Inflammatory macrophage treated with lipopolysaccharide for 1 hour (primary cell): ENCODE measurements around the gene RPGRIP1L.
A peak's percentile ranks its signal among the peaks of the same experiment; 100 is the strongest.

Experiments
- DNase-seq, 2 donors: peaks; one replicate each; pipeline ENCODE4 v3.0.0-alpha.2; 2020 to 2022

Gene RPGRIP1L

GRCh38 chr16:53598511-53599275 lies 105.0 kb downstream of the RPGRIP1L start:
- no peak for DNase-seq

- no peak for DNase-seq
Observed at GRCh38 chr16:53597776-53598175, 105.9 kb downstream of the RPGRIP1L start.

- DNase-seq: no peak
Observed at GRCh38 chr16:53588081-53588648, 115.5 kb downstream of the RPGRIP1L start.

DNA sequence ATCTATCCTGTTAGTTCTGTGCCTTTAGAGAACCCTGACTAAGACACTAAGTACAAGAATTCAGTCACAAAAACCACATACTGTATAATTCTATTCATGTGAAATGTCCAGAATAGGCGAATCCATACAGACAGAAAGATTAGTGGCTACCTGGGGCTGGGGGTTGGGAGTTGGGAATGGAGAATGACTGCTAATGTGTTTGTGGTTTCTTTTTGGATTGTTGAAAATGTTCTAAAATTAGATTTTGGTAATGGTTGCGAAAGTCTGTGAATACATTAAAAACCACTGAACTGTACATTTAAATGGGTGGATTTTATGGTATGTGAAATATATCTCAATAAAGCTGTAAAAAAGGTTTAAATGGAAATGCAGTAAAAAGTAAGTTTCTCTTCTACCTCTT lies 120.3 kb downstream of the RPGRIP1L start:
- no peak for DNase-seq

GRCh38 chr16:53581784-53582183 lies 121.9 kb downstream of the RPGRIP1L start:
- DNase-seq: no peak

DNA sequence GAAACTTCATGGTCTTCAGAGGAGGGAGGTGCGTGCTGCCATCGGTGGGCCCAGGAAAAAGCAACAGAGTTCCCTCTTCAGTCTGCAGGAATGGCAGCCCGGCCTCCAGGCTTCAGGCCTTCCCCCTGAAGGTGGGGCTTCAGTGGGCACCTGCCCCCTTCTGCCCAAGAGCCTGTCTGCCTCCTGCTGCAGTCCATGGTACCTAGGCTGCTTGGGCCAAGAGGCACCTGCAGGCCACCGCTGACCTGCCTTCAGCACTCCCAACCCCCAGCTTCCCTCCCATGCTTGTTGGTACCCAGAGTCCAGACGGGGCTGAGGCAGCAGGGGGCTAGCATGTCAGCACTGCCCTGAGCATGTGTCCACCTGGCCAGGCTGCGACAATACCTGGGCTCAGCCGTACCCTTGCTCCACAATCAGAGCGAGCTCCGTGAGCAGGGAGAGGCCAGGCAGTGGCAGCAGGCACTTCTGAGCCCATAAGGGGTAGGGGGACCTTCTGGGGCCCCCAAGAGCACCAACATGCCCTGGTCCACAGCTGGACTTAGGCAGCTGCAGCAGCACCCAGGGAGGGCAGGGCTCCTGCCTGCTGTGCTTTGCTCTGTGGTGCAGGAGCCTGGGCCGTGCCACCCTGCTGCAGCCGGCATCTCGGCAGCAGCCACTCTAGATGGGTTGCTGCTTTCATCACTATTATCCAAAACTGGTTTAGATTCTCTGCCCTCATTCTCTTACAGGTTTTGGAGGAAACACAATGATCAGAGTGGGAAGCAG lies 123.4 kb downstream of the RPGRIP1L start:
- DNase-seq: no peak

- no peak for DNase-seq
Observed at GRCh38 chr16:53576904-53577303, 126.8 kb downstream of the RPGRIP1L start.

DNA sequence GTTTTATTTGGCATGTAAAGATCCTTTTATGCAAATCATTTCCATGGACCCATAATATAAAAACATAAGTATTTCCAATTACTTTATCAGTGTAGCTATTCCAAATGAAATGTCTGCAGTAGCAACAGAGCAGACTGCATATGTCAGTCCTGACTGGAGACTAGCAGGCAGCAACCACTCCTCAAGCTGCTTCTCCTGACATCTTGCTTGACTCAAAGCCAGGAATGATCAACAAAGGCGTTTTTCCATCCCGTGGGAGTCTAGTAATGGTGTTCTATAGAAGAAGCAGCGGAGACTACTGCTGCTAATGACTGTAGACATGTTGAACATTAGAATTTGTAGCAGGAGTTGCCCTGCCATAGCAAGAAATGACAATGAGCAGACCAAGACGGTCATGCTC lies 127.4 kb downstream of the RPGRIP1L start:
- no peak for DNase-seq

DNA sequence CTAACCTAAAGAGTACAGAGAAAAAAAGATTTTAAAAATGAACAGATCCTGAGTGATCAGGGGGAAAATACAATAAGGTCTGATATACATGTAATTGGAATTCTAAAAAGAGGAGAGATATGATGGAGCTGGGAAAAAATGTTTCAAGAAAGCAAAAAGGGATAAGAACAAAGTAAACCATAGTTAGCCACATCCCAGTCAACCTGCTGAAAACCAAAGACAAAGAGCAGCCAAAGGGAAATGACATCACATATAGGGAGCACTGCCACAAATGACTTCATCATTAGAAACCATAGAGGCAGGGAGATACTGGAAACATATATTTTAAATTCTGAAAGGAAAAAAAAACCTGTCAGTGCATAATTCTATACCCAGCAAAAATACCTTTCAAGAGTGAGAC lies 131.9 kb downstream of the RPGRIP1L start:
- DNase-seq: no peak

DNA sequence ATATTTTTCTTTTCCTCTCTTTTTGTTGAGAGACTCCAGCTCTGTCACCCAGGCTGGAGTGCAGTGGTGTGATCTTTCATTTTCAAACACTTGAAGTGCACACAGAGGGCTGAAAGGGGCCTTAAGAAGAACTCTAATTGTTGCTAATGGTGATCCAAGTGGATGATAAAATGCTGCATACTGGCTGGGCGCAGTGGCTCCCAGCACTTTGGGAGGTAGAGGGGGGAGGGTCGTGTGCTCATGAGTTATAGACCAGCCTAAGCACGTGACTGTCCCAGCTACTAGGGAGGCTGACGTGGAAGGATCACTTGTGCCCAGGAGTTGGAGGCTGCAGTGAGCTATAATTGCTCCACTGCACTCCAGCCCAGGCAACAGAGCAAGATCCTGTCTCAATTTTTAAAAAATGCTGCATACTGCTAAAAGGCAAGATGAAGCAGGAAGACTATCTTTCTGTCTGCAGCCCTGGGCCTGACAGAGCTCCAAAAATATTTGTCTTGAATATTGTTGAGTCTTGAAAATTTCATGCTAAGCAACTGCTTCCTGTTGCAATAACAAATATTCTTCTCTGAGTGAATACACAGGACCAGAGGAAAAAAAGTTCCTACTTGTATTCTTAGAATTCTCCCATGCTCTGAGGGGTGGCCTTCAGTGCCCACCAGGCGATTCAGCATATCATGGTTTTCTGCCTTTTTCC lies 137.0 kb downstream of the RPGRIP1L start:
- no peak for DNase-seq

- DNase-seq: no peak
Observed at GRCh38 chr16:53565296-53565863, 138.3 kb downstream of the RPGRIP1L start.

DNA sequence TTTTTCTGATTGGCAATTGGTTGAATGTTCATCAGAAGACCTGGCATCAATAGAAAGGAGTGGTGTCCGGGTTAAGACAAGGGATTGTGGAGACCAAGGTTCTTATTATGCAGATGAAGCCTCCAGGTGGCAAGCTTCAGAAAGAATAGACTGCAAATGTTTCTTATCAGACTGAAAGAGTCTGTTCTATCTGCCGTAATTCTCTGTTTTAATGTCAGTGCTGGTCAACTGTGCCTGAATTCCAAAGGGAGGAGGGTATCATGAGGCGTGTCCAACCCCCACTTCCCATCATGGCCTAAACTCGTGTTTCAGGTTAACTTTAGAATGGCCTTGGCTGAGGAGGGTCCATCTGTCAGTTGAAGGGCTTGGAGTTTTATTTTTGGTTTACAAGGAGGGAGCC lies 140.2 kb downstream of the RPGRIP1L start:
- DNase-seq: no peak

DNA sequence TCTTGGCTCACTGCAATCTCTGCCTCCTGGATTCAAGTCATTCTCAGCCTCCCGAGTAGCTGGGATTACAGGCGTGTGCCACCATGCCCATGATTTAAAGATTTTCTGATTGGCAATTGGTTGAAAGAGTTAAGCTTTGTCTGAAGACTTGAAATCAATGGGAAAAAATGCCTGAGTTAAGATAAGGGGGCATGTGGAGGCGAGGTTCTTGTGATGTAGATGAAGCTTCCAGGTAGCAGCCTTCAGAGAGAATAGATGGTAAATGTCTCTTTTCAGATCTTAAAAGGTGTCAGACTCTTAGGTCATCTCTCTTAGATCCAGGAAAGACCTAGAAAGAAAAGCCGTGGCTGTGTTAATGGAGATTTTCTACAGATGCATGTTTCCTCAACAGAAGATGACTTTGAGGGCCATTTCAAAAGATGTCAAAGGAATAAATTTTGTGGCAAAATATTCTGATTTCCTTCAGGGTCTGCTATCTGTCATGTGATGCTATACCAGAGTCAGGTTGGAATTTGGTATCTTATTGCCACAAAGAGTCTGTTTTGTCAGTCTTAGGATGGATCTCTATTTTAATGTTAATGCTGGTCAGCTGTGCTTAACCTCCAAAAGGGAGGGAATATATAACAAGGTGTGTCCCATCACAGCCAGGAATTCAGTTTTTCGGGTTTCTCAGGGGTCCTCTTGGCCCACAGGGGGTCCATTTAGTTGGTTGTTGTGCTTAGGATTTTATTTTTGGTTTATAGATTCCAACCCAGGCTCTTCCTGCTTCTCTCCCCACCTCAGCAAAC lies 142.4 kb downstream of the RPGRIP1L start:
- no peak for DNase-seq

GRCh38 chr16:53559270-53559951 lies 144.2 kb downstream of the RPGRIP1L start:
- DNase-seq: no peak

GRCh38 chr16:53558710-53559109 lies 144.9 kb downstream of the RPGRIP1L start:
- DNase-seq: no peak

DNA sequence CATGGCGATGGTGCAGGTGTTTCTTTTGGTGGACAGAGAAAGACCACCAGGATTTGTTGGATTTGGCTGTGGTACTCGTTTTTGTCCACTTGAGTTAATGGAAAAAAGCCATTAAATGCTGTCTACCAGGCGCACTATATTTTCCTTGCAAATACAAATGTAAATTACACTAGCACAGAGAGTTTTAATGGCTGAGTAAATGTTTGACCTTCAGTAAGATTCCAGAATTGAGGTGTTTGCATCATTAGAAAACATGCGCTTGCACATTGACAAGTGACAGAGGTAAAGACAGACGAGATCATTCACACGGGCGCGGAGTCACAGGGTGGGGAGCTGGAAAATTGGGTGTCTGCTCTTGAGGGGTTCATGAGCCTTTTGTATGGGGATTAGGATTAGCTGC lies 147.1 kb downstream of the RPGRIP1L start:
- no peak for DNase-seq

DNA sequence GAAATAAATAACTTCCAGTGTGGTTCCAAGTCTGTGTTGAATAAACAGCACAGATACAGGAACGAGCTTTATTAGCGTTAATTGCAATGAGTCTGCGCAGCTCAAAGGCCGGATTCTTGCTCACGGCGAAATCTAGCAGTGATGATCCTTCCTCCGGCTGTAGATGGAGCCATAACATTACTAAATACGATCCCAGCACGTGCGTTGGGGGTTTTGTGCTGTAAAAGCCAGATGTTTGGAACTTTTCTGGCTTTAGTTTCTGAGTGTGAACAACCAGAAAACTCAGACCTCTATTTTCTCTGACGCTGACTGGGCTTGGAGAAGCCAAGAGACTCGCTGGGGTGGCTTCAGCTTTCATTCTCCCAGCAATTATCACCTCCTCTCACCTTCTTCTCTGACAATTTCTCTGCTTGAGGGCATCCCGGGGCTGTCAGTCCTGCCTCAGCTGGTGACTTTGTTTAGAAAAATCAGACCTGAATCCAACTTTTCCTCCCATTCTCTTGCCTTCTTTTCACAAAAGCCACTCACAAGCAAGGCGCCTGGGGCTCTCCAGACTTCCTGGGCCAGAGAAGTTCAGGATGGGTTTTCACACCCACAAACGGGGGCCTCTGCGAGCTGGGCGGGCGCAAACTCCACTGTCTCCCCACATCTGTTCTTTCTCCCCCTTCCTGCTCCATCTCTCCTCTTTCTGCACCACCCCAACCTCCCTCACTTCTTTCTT lies 153.5 kb downstream of the RPGRIP1L start:
- peak; percentile 13 to 27 for DNase-seq
